Neural cell (in vitro differentiated cells): ENCODE data around the gene EXOC1. TPM values are rescaled to one million over a fixed set of nuclear protein-coding genes. Genes with fewer than 3 reads are reported as not detected.

Experiments used
- H2AFZ ChIP-seq: fragments of 200-600, 300-800 bp; sonication (generic), shearing (Covaris generic); 2 replicates; pipeline ENCODE4 v1.6.0; 2014; ENCODE audit warnings: low read depth, mild to moderate bottlenecking, antibody characterized with exemption, low read length, moderate library complexity
- H3F3A ChIP-seq: fragments of 200-600 bp; shearing (Covaris generic); 2 replicates; pipeline ENCODE4 v1.6.1; 2016; ENCODE audit warnings: mild to moderate bottlenecking, moderate library complexity, mixed read lengths, antibody characterized with exemption, low read length; ENCODE audit not compliant: insufficient read depth, poor library complexity, severe bottlenecking
- H3K27ac ChIP-seq: fragments of 200-600, 300-800 bp; sonication (generic), shearing (Covaris generic); 2 replicates; pipeline ENCODE4 v1.5.1; 2014; ENCODE audit warnings: mild to moderate bottlenecking, low read length, moderate library complexity
- H3K27me3 ChIP-seq: fragments of 300-800, 200-600 bp; sonication (generic), shearing (Covaris generic); 2 replicates; pipeline ENCODE4 v1.6.0; 2014; ENCODE audit warnings: mild to moderate bottlenecking, low read depth, low read length, moderate library complexity; ENCODE audit not compliant: insufficient read depth
- H3K36me3 ChIP-seq: fragments of 300-800, 200-600 bp; sonication (generic), shearing (Covaris generic); 2 replicates; pipeline ENCODE4 v1.5.1; 2014; ENCODE audit warnings: mild to moderate bottlenecking, antibody characterized with exemption, low read length, moderate library complexity; ENCODE audit not compliant: insufficient read depth
- H3K4me2 ChIP-seq: fragments of 300-800, 200-600 bp; sonication (generic), shearing (Covaris generic); 2 replicates; pipeline ENCODE4 v1.6.0; 2014; ENCODE audit warnings: mild to moderate bottlenecking, low read length
- H3K4me3 ChIP-seq: fragments of 300-800, 200-600 bp; sonication (generic), shearing (Covaris generic); 2 replicates; pipeline ENCODE4 v1.5.1; 2014; ENCODE audit warnings: mild to moderate bottlenecking, low read length, moderate library complexity
- H3K79me2 ChIP-seq: fragments of 200-600 bp; shearing (Covaris generic); replicated peaks from 2 replicates; pipeline ENCODE4 v1.6.0; 2014; ENCODE audit warnings: mild to moderate bottlenecking, low read length, moderate library complexity; ENCODE audit not compliant: insufficient read depth
- H3K9ac ChIP-seq: fragments of 300-800, 200-600 bp; sonication (generic), shearing (Covaris generic); 2 replicates; pipeline ENCODE4 v1.6.1; 2016; ENCODE audit warnings: mild to moderate bottlenecking, low read length, mixed read lengths
- H3K9me2 ChIP-seq: fragments of 200-600 bp; shearing (Covaris generic); 2 replicates; pipeline ENCODE4 v1.6.1; 2016; ENCODE audit warnings: mild to moderate bottlenecking, low read length, mixed read lengths; ENCODE audit not compliant: insufficient read depth
- H3K9me3 ChIP-seq: fragments of 200-600, 300-800 bp; sonication (generic), shearing (Covaris generic); 2 replicates; pipeline ENCODE4 v1.6.1; 2016; ENCODE audit warnings: mild to moderate bottlenecking, mixed run types, low read length, moderate library complexity, mixed read lengths
- H4K20me1 ChIP-seq: fragments of 200-600 bp; shearing (Covaris generic); 2 replicates; pipeline ENCODE4 v1.6.1; 2016; ENCODE audit warnings: mild to moderate bottlenecking, mixed run types; ENCODE audit not compliant: insufficient read depth
- CTCF ChIP-seq: fragments of 450-650 bp; IDR thresholded peaks from 2 replicates; pipeline ENCODE4 v1.5.1; 2014; ENCODE audit warnings: antibody characterized with exemption, mild to moderate bottlenecking, moderate library complexity; ENCODE audit not compliant: poor library complexity, severe bottlenecking
- EP300 ChIP-seq: fragments of 450-650 bp; conservative IDR thresholded peaks from 2 replicates; pipeline ENCODE4 v1.6.1; 2014; ENCODE audit warnings: antibody characterized with exemption, mild to moderate bottlenecking, moderate library complexity; ENCODE audit not compliant: poor library complexity, severe bottlenecking
- EZH2 ChIP-seq: fragments of 200-600, 300-800 bp; shearing (Covaris generic), sonication (generic); IDR thresholded peaks from 2 replicates; pipeline ENCODE4 v1.6.1; 2014; ENCODE audit warnings: antibody characterized with exemption, low read length, borderline replicate concordance, mild to moderate bottlenecking; ENCODE audit not compliant: insufficient read depth, poor library complexity, severe bottlenecking
- MXI1 ChIP-seq: fragments of 450-650 bp; conservative IDR thresholded peaks from 2 replicates; pipeline ENCODE4 v1.6.1; 2014; ENCODE audit warnings: antibody characterized with exemption, mild to moderate bottlenecking; ENCODE audit not compliant: poor library complexity, severe bottlenecking
- POLR2AphosphoS5 ChIP-seq: IDR thresholded peaks from 2 replicates; pipeline ENCODE4 v1.6.1; 2012
- RAD21 ChIP-seq: fragments of 450-650 bp; conservative IDR thresholded peaks from 2 replicates; pipeline ENCODE4 v1.6.1; 2014; ENCODE audit warnings: antibody characterized with exemption, mild to moderate bottlenecking, moderate library complexity
- REST ChIP-seq: IDR thresholded peaks from 2 replicates; pipeline ENCODE4 v1.6.1; 2012; ENCODE audit warnings: borderline replicate concordance
- SMC3 ChIP-seq: fragments of 450-650 bp; conservative IDR thresholded peaks from 2 replicates; pipeline ENCODE4 v1.6.1; 2014; ENCODE audit warnings: antibody characterized with exemption, mild to moderate bottlenecking, moderate library complexity; ENCODE audit not compliant: poor library complexity
- TAF1 ChIP-seq: IDR thresholded peaks from 2 replicates; pipeline ENCODE4 v1.6.1; 2012; ENCODE audit warnings: low read depth
- polyA plus RNA-seq: library from polyadenylated mRNA; depleted of rRNA; stranded (reverse); fragments of >200 nt; gene quantifications from 2 replicates; pipeline ENCODE4 v1.2.3, GENCODE V29; 2014

Gene EXOC1
- polyA plus RNA-seq, 1 donor from 2014 or later, result 106 TPM

- H3K4me3 ChIP-seq, result no peak overlapping the region
- H3K9me2 ChIP-seq, result no peaks in the 10 kb centered on the region
- no peaks in the 10 kb centered on the region for H3K36me3 ChIP-seq
- TF ChIP-seq POLR2AphosphoS5 (no peak), REST (no peak)
- H3K9ac ChIP-seq, result no peak overlapping the region
- no peaks in the 10 kb centered on the region for H4K20me1 ChIP-seq
- H3K79me2 ChIP-seq, result no peaks in the 10 kb centered on the region
- no peak overlapping the region for H2AFZ ChIP-seq
- H3F3A ChIP-seq, result no peaks in the 10 kb centered on the region
- no peak overlapping the region for H3K27ac ChIP-seq
- H3K27me3 ChIP-seq, result no peaks in the 10 kb centered on the region
- H3K9me3 ChIP-seq, result no peaks in the 10 kb centered on the region
- H3K4me2 ChIP-seq, result no peak overlapping the region
Measured at GRCh38 chr4:55931043-55931442, 77.6 kb downstream of the EXOC1 start.

- Histone ChIP-seq H3K4me3 (no peak overlapping the region), H4K20me1 (no peaks in the 10 kb centered on the region), H3K4me2 (no peak overlapping the region), H2AFZ (no peak overlapping the region), H3K9me3 (no peaks in the 10 kb centered on the region), H3F3A (no peaks in the 10 kb centered on the region), H3K79me2 (no peaks in the 10 kb centered on the region), H3K9me2 (no peaks in the 10 kb centered on the region), H3K36me3 (no peaks in the 10 kb centered on the region), H3K27me3 (no peaks in the 10 kb centered on the region), H3K27ac (no peak overlapping the region), H3K9ac (no peak overlapping the region)
- TF ChIP-seq EZH2 (no peak), SMC3 (no peak), CTCF (no peak), REST (no peak), EP300 (no peak), POLR2AphosphoS5 (no peak), RAD21 (no peak), TAF1 (no peak), MXI1 (no peak)
Measured at GRCh38 chr4:55931833-55932232, 78.4 kb downstream of the EXOC1 start.
